T-helper 1 cell treated with Interleukin-12 subunit alpha and Interleukin-12 subunit beta and Interleukin-4 antibody, amounts not matched to agents 30 μg/mL and 1 μg/mL, for 36 hours (primary cell): Measurements from ENCODE around the gene SASH1.

Source experiments
- H3K27ac Mint-ChIP-seq: one replicate; pipeline ENCODE4 v1.8.0; 2021; ENCODE audit warnings: mild to moderate bottlenecking, mixed read lengths
- H3K27me3 Mint-ChIP-seq: one replicate; pipeline ENCODE4 v1.8.0; 2021; ENCODE audit warnings: low read depth, mixed read lengths
- H3K36me3 Mint-ChIP-seq: one replicate; pipeline ENCODE4 v1.8.0; 2021; ENCODE audit warnings: low read depth, mixed read lengths
- H3K4me1 Mint-ChIP-seq: one replicate; pipeline ENCODE4 v1.8.0; 2021; ENCODE audit warnings: low read depth, mixed read lengths
- H3K4me3 Mint-ChIP-seq: one replicate; pipeline ENCODE4 v1.8.0; 2021; ENCODE audit warnings: mild to moderate bottlenecking, moderate library complexity, mixed read lengths
- H3K9me3 Mint-ChIP-seq: one replicate; pipeline ENCODE4 v1.8.0; 2021; ENCODE audit warnings: mixed read lengths

The SASH1 gene

DNA sequence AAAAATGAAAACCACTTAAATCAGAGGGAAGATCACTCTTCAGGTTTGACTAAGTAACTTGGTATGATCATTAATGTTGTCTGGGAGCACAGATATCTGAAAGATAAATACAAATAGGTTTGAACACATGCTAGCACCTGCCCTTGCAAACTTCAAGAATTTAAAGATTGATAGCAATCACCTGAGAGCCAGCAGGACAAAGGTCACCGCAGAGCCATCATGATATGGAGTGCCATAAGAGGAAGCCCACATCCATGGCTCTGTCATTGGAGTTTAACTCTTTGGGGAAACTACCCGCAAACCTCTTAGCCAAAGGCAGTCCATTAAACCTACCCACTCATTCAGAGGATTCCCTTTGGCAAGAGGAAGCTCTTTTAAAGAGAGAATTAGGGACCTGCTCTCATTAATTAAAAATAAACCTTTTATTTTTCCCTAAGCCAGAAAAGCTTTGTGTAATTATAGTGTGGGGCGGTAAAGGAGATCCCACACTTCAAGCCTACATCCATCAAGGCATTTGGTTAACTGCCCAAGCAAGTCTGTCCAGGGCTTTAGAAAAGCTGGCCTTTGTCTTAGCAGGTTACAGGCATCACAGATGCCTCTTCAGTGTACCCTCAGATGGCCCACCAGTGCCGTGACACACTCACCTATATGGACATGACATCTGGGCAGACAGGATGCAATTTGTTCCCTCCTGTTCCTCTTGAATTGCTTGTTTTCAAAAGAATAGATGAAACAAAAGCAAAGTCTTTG is 73.0 kb downstream of the SASH1 start:
- Mint-ChIP-seq H3K36me3 (no peaks in the 10 kb centered on the region), H3K4me1 (no peaks in the 10 kb centered on the region), H3K27me3 (peaks cover 21% of the 10 kb centered on the region), H3K4me3 (no peak overlapping the region), H3K9me3 (no peaks in the 10 kb centered on the region), H3K27ac (no peak overlapping the region)

DNA sequence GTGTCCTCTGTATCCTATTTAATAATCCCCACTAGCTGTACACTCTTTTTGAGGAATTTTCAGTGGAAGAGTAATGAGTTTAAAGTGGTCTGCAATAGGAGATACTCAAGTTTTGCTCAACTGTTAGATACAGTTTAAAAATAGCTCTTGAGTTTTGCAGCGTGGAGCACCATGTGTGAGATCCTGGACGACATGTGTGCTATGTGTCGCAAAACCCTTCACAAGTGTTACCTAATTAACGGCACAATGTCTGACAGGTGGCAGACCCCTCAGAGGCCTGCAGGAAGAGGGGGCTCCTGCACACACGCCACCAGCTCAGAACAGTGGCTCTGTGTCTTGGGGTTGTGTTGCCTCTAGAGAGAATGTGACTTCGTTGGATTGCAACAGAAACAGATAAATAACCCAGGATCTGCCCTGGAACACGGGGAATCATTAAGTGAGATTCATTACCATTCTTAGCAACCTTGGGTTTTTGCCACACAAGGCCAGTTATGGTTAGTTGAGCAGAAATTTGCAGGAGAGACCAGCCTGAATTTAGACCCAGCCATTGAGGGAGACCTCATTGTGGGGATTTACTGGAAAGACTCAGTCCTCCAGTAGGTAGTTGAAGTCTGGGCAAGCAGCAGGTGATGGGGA is 73.8 kb downstream of the SASH1 start:
- Mint-ChIP-seq H3K4me3 (no peak overlapping the region), H3K4me1 (no peaks in the 10 kb centered on the region), H3K36me3 (no peaks in the 10 kb centered on the region), H3K27me3 (peaks cover 21% of the 10 kb centered on the region), H3K9me3 (no peaks in the 10 kb centered on the region), H3K27ac (no peak overlapping the region)

DNA sequence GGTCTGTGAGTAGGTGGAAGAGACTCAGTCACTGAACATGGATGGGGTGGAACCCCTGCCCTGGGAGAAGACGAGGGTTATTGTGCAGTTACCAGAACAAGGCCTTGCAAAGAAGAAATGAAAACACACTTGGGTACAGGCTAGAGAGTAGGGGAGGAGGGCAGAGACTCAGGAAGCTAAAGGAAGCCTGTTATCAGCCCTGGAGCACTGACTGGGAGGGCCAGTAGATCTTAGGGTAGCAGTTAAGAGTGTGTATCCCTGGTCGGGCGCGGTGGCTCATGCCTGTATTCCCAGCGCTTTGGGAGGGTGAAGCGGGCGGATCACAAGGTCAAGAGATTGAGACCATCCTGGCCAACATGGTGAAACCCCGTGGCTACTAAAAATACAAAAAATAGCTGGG is 74.4 kb downstream of the SASH1 start:
- Mint-ChIP-seq H3K4me1 (no peaks in the 10 kb centered on the region), H3K27ac (no peak overlapping the region), H3K4me3 (no peak overlapping the region), H3K36me3 (no peaks in the 10 kb centered on the region), H3K27me3 (peaks cover 23% of the 10 kb centered on the region), H3K9me3 (no peaks in the 10 kb centered on the region)

DNA sequence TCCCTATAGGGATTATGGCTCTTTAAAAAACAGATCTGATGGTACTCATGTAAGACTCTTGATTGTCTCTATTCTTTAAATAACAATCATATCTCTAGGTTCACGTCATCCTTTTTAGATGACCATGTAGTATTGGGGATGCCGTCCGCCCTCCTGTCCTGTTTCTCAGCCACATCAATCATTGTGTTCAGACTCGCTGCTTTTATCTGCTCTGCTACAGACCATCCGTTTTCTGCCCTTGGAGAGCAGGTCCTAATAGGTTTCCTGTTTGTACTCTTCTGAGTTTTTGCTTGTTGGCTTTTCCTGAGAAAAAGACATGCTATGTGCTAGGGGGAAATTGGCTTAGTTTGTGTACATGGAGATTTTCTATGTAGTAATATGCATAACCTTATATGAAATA is 76.8 kb downstream of the SASH1 start:
- Mint-ChIP-seq H3K36me3 (no peaks in the 10 kb centered on the region), H3K4me3 (no peak overlapping the region), H3K9me3 (no peaks in the 10 kb centered on the region), H3K27ac (no peak overlapping the region), H3K4me1 (no peaks in the 10 kb centered on the region), H3K27me3 (peaks cover 25% of the 10 kb centered on the region)

GRCh38 chr6:148422085-148422484 is 79.4 kb downstream of the SASH1 start:
- H3K27ac Mint-ChIP-seq, result no peak overlapping the region
- no peaks in the 10 kb centered on the region for H3K36me3 Mint-ChIP-seq
- H3K4me1 Mint-ChIP-seq, result peaks cover 3% of the 10 kb centered on the region
- H3K9me3 Mint-ChIP-seq, result no peaks in the 10 kb centered on the region
- H3K4me3 Mint-ChIP-seq, result no peak overlapping the region
- H3K27me3 Mint-ChIP-seq, result peaks cover 29% of the 10 kb centered on the region

GRCh38 chr6:148423133-148423532 is 80.5 kb downstream of the SASH1 start:
- Mint-ChIP-seq H3K36me3 (no peaks in the 10 kb centered on the region), H3K27me3 (peaks cover 25% of the 10 kb centered on the region), H3K9me3 (no peaks in the 10 kb centered on the region), H3K4me3 (no peak overlapping the region), H3K27ac (no peak overlapping the region), H3K4me1 (peaks cover 3% of the 10 kb centered on the region)

GRCh38 chr6:148423601-148424270 is 81.1 kb downstream of the SASH1 start:
- no peaks in the 10 kb centered on the region for H3K9me3 Mint-ChIP-seq
- no peak overlapping the region for H3K27ac Mint-ChIP-seq
- peaks cover 19% of the 10 kb centered on the region for H3K27me3 Mint-ChIP-seq
- H3K36me3 Mint-ChIP-seq, result no peaks in the 10 kb centered on the region
- H3K4me3 Mint-ChIP-seq, result no peak overlapping the region
- H3K4me1 Mint-ChIP-seq, result peaks cover 3% of the 10 kb centered on the region

GRCh38 chr6:148425443-148425842 is 82.8 kb downstream of the SASH1 start:
- Mint-ChIP-seq H3K4me1 (peaks cover 3% of the 10 kb centered on the region), H3K27ac (no peak overlapping the region), H3K9me3 (no peaks in the 10 kb centered on the region), H3K36me3 (no peaks in the 10 kb centered on the region), H3K27me3 (peaks cover 12% of the 10 kb centered on the region), H3K4me3 (no peak overlapping the region)

DNA sequence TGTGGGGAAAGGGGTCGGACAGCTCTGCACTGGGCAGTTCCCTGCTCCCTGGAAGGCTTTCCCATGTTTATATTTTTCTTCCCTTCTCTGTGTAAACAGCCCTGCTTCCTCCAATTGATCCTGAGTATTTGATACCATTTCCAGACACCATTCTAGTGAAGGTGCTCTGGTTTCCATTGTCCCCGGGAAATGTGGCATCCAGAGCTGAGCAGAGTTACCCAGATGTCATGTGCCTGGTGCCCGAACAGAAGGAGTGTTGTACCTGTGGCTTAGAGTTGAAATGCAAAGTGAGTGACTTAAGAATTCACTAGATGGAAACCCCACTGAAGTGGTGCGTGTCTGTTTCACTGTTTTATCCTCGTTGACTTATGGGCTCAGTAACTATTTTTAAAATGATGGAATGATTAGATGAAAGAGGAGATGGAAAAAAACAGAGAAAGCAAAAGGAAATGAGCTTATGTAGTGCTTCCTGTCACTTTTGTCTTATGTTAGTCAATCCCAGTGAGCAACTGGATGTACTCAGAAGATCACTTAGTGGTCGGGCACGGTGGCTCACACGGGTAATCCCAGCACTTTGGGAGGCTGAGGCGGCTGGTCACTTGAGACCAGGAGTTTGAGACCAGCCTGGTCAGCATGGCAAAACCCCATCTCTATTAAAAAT is 83.8 kb downstream of the SASH1 start:
- Mint-ChIP-seq H3K9me3 (no peaks in the 10 kb centered on the region), H3K27me3 (peaks cover 12% of the 10 kb centered on the region), H3K4me3 (no peak overlapping the region), H3K4me1 (peaks cover 3% of the 10 kb centered on the region), H3K36me3 (no peaks in the 10 kb centered on the region), H3K27ac (no peak overlapping the region)

GRCh38 chr6:148427333-148427732 is 84.7 kb downstream of the SASH1 start:
- no peak overlapping the region for H3K4me3 Mint-ChIP-seq
- peaks cover 11% of the 10 kb centered on the region for H3K27me3 Mint-ChIP-seq

DNA sequence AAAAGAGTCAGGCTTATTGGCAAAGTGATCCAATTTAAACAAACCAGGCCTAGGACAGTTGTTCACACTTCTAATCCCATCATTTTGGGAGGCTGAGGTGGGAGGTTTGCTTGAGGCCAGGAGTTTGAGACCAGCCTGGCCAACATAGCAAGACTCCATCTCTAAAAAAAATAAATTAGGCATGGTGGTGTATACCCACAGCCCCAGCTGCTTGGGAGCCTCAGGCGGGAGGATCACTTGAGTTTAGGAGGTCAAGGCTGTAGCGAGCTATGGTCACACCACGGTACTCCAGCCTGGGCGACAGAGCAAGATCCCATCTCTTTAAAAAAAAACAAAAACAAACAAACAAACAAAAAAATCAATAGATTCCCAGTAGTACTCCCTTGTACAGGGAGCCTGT is 86.8 kb downstream of the SASH1 start:
- Mint-ChIP-seq H3K9me3 (no peaks in the 10 kb centered on the region), H3K36me3 (no peaks in the 10 kb centered on the region), H3K27me3 (peaks cover 8% of the 10 kb centered on the region), H3K4me3 (no peak overlapping the region), H3K4me1 (peaks cover 5% of the 10 kb centered on the region), H3K27ac (no peak overlapping the region)

More at GRCh38 chr6:148427333-148427732, 84.7 kb downstream of the SASH1 start:
- Mint-ChIP-seq H3K9me3 (no peaks in the 10 kb centered on the region), H3K36me3 (no peaks in the 10 kb centered on the region), H3K27ac (no peak overlapping the region), H3K4me1 (peaks cover 3% of the 10 kb centered on the region)

DNA sequence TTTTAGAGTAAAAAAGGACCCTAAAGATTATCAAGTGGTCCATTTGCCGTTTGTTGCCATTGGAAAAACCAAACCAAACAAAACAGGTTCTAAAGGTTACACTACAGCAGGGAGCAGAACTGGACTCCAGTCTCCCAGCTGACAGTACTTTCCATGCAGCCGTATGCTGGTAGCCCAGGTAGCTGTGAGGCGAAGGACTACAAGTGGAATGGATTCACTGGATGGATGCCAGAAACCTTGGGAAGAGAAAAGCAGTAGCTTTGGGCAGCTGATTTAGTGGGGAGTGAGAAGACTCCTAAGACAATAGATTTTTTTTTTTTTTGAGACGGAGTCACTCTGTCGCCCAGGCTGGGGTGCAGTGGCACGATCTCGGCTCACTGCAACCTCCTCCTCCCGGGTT is 88.3 kb downstream of the SASH1 start:
- peaks cover 5% of the 10 kb centered on the region for H3K4me1 Mint-ChIP-seq
- no peaks in the 10 kb centered on the region for H3K36me3 Mint-ChIP-seq
- peaks cover 10% of the 10 kb centered on the region for H3K27me3 Mint-ChIP-seq
- H3K9me3 Mint-ChIP-seq, result no peaks in the 10 kb centered on the region
- H3K27ac Mint-ChIP-seq, result no peak overlapping the region
- H3K4me3 Mint-ChIP-seq, result no peak overlapping the region

- Mint-ChIP-seq H3K4me3 (no peak overlapping the region), H3K36me3 (no peaks in the 10 kb centered on the region), H3K9me3 (no peaks in the 10 kb centered on the region), H3K4me1 (peaks cover 3% of the 10 kb centered on the region), H3K27me3 (peaks cover 10% of the 10 kb centered on the region), H3K27ac (no peak overlapping the region)
These were observed 88.8 kb downstream of the SASH1 start for GRCh38 chr6:148431413-148431812.

DNA sequence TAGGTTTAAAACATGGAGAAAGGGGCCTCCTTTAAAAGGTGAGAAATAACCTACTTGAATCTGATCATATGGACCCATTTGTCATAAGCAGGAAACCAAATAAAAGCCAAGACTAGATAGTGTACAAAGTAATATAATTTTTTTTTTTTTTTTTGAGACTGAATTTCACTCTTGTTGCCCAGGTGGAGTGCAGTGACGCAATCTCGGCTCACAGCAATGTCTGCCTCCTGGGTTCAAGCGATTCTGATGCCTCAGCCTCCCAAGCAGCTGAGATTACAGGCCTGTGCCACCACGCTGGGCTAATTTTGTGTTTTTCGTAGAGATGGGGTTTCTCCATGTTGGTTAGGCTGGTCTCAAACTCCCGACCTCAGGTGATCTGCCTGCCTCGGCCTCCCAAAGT is 89.2 kb downstream of the SASH1 start:
- Mint-ChIP-seq H3K9me3 (no peaks in the 10 kb centered on the region), H3K27ac (no peak overlapping the region), H3K27me3 (peaks cover 14% of the 10 kb centered on the region), H3K36me3 (no peaks in the 10 kb centered on the region), H3K4me3 (no peak overlapping the region), H3K4me1 (peaks cover 2% of the 10 kb centered on the region)
